ENCODE measurements around the gene ZFYVE28.
A peak's percentile ranks its signal among the peaks of the same experiment; 100 is the strongest.

ZFYVE28 gene

DNA sequence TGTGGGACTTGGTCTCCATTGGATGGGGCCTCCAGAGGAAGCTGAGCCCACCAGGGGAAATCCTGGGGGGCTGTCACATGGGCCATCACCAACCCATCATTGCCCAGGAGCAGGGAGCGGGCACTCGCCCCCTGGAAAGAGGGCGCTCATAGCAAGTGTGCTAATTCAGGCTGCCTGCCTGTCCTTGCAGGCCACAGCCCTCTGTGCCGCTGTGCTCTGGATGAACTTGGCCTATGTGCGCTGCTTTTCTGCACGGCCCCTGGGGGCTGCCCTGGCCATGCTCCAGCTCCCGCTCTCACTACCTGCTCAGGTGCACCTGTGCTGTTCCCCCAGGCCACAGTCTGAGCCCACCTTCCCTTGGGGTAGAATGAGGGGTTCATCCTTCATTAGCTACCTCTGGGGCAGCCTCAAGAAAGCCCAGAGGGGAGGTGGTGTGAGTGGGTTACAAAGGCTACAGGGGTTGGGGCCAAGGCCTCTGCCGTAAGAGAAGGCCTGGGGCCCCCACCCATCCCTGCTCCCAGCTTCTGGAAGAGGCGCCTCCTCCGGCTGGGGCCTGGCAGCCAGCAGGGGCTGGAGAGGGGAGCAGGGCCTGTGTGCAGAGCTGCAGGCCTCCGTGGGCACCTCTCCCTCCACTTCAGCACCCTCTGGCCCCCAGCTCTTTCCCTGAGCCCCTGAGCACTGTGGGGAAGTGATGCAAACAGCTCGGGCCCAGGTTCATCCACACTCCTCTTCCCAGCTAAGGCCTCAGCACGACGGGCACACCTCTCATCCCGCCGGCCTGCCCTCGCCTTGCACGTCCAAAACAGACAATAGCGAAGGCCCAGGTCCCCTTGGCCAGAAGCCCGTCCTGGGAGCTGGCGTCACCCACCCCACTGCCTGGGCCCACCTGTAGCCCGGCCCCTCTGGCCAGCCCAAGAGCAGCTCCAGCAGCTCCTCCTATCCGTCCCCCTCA, 9.2 kb upstream of the ZFYVE28 start:
- no peak for DNase-seq

DNA sequence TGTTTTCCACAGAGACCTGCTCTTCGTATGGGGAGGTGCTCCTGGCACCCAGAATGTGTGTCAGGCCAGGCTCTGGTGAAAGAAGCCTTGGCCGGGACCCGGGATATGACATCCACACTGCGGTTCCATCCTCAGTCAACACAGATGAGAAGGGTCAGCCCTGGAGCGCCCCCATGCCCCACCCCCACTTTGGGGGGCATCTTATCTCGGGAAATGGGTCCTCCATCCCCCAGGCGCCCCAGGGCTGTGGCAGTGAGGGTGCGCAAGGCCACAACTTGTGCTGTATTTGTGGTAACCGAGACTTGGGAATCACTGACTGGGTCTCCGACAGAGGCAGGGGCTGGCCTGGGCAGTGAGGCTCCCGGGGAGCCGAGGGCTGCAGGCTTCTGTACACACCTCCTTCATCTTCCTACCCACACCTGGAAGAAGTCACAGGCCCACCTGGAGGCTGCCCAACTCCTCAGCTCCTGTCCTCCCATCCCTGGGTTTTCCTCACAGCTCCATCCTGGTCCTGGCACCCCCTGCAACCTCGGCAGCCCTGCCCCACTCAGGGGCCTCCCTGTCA, 8.3 kb upstream of the ZFYVE28 start:
- no peak for DNase-seq

DNA sequence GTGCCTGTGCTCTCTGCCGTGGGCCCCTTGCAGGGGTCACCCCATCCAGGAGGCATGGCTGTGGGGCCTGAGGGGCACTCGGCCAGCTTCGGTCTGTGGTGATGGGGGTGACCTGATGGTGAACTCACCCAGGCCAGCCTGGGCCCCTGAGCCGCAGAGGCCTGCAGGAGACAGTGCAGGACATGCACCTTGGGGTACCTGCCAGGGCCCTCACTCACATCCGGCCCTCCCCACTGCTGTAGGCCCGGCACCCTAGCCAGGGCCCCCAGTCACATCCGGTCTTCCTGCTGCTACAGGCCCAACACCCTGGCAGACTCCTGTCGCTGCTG, 7.6 kb upstream of the ZFYVE28 start:
- DNase-seq, result no peak

DNA sequence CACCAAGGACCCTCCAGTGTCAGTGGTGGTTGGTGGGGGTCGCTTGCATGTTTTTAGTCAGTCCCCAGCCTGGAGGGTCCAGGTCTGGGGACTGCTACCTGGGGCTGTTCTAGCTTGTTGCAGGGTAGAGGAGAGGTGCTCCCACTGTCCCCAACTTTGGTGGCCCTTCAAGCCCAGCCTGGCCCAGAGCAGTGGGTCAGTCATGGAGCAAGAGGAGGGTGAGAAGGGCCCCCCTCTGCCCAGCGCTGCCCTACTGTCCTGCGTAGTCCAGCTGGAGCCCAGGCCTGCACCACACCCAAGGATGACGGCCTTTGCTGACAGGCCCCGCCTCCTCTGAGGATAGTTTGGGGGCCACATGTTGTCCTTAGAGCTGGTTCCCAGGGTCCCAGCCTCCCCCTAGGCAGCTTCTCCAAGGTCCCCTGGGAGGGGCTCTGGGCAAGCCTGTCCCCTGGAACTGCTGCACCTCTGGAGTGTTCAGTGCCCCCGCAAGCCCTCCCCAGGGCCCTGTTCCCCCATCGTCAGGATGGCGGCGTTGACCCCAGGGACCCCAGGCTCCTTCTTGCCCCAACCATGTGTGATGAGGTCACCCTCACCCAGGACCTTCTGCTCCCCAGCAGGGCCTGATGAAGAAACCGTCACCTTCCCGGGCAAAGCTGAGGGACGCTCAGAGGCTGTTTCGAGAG, 7.1 kb upstream of the ZFYVE28 start:
- no peak for DNase-seq

DNA sequence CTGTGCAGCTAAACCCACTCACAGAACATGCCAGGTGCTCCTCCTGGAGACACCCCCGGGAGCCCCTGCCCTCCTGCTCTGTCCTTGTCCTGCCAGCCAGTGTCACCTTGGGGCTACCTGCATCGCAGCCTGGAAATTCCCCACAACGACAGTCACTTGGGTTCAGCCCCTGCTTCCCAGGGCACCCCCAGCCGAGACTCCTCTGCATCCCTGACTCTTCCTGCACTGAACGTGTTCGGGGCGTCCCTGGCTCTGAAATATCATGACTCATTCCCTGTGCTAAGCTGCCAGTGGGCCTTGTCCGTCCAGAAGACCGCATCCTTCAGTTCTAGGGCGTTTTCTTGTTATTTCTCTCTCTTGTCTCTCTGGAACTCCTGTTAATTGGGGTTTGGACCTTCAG, 6.1 kb upstream of the ZFYVE28 start:
- DNase-seq, result no peak

DNA sequence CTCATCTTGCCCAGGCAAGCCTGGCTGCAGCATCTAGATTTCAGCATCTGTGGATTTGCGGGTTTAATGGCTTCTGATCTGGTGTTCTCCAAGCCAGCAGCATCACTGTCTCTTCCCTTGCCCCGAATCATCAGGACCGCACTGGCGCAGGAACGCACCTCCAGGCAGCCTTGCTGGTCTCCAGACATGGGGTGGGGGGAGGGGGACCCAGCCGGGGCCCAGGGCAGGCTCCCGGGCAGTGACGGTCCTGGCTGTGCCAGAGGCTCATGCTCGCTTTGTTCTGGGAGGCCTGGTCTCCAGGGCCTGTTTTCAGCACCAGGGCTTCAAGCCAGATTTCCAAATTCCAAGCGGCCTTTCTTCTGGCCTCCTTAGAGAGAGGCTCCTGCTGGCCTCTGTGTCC, 5.2 kb upstream of the ZFYVE28 start:
- no peak for DNase-seq

DNA sequence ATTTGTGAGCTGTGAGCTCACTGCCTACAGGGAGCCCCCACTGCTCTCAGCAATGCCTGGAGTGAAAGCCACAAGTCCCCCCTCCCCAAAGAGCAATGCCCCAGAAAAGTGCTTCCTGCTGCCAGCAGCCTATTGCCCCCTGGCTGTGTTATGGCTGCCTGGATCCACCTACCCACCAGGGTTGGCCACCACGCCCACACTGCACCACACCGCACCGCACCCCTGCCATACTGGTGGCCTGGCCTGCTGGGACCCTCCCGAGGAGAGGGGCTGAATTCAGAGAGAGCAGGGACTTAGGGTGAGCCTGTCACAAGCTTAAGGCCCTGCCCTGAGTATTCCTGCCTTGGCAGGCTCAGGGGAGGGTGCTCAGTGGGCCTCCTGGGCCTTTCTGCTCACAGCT, 4.6 kb upstream of the ZFYVE28 start:
- no peak for DNase-seq

DNA sequence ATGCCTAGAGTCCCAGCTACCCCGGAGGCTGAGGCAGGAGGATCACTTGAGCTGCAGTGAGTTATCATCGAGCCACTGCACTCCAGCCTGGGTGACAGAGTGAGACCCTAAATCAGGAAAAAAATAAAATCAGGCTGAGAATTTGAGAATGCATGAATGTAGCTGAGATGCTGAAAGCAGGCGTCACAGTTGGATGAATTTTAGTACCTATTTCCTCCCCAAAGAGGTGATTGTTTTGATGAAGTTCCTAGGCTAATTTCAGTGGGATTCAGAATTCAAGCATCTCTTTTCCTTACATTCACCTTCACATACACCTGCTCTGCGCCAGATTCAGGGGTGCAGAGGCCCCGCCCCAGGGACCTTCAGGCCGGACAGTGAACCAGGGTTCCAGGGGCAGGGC, 3.5 kb upstream of the ZFYVE28 start:
- DNase-seq, result no peak

DNA sequence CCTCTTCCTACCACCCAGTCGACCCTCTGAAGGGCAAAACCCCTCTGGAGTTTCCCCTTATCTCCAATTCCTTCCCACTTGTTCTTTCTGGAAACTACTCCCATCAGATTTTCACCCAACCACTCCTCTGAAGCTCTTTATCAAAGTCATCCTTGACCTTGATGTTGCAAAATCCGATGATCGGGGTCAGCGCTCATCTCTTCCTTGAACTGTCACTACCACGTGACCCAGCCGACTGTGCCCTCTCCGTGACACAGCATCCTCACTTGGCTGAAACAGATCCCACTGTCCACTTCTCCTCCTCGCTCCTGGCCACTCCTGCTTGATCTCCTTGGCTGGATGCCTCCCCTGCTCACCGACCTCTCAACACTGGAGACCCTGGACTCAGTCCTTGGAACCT, 1.4 kb upstream of the ZFYVE28 start:
- DNase-seq, result no peak

DNA sequence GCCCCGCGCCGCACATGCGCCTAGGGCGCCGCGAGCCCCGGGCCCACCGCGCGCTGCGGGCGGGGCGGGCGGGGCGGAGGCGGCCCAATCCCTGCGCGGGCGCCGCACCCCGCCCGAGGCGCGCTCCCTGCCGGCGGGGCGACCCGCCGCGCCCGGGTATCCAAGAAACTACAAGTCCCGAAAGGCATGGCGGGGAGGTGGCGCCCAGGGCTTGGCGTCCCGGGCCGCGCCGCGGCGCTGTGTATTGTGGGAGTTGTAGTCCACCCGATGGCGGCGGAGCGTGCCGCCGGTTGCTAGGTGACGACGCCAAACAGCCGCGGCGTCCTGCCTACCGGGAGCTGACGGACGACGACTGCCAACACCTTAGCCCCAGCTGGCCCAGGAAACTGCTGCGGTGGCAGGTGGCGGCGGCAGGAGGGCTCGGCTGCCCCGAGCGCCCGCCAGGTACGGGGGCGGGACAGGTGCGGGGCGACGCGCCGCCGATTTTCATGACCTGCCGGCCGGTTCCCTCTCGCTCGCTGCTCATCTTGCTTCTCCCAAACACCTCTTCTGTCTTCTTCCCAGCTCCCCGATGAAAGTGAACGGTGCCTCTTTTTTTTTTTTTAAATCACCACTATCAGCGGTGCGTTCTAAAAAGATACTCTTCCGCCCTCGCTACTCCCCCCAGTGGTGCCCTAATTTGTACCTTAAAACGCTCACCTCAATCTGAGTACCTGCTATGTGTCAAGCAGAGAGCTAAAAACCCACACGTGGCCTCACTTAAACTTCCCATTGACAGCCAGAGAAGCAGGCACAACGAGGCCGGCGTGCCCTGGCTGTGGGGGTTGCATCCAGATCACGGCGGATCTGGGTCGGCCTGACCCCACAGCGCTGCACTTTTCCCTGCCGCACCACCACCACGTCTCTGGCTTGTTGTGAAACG, 466 bp upstream of the ZFYVE28 start, which contains the start of gene CFAP99:
CFAP99 (plus strand) TSS at position 306 of the 922 bp plus-strand sequence.
- DNase-seq, result peak; percentile 90

DNA sequence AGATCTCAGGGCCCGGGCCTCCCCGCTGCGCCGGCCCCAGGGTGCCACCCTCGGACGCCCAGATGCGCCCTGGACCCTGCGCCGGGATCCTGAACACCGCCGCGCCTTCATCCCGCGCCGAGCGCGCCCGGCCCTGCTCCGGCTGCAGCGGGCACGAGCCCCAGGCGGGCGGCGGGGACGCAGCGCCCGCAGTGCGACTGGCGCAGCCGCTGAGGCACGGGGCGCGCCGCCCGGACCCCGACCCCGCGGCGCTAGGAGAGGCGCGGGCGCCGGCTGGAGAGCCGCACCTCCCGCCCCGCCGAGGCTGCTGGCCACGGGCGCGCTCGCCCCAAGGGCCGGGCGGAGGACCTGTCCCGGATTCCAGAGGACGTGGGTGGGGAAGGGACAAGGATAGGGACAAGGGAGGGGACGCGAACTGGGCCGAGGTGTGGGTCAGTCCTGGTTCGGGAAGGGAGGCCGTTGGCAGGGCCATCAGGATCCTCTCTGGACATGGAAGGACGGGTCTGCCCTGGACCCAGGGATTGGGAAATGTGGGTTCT, 1.1 kb downstream of the ZFYVE28 start:
- no peak for DNase-seq

DNA sequence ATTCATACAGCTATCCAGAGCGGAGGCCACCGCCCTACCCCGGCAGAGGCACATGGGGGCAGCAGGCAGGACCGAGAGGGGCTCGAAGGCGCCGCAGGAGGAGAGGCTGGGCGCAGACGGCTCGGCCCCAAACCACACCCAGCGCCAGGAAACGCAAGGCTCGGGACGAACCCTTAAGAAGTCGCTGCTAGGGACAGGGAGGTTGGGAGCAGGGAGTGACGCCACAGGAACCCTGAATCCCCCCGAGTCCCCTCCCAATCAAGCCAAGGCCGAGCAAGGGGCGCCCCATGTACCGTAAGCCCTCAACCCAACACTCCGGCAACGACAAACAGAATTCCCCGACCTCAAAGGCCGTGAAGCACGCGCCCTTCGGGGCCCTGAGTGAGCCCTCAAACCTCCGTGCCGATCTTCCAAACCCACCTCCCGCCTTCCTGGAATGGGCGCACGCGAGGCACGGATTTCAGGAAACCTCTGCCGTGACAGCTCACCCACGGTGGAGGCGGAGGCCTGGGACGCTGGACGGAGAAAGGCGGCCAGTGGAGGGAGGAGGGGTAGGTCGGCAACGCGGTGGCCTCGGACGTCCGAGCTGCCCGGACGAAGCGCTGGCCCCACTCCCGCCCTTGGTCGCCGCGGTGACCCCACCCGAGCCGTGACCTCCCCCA, 1.8 kb downstream of the ZFYVE28 start:
- DNase-seq, result no peak

DNA sequence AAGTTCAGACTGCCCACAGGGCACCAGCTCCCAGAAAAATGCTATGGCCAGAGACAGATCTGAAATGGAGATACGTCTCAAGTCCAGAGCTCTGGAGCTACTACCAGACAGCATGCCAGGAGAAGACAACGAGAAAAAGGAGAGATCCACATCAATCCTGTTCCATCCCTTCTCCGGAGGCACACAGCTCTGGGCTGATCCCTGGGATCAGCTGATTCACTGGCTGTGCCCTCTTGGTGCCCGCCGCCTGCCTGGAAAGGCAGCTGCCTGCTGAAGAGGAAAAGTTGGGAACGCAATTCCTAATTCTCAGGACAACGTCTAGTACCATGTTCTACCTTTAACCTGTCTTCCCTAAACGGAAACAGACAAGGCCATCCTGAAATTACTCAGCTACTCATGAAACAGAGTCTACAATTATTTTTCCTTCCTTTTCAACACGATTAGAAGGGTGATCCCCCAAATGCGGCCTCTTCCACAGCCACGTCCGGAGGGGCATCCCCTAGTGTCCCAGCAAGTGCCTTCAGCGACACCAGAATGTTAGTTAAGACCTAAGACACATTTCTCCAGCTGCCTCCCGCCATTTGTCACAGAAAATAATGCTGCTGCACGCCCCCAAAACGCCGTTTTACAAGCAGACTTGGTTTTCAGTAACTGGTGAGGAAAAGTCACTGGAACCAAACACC, 2.4 kb downstream of the ZFYVE28 start:
- no peak for DNase-seq

DNA sequence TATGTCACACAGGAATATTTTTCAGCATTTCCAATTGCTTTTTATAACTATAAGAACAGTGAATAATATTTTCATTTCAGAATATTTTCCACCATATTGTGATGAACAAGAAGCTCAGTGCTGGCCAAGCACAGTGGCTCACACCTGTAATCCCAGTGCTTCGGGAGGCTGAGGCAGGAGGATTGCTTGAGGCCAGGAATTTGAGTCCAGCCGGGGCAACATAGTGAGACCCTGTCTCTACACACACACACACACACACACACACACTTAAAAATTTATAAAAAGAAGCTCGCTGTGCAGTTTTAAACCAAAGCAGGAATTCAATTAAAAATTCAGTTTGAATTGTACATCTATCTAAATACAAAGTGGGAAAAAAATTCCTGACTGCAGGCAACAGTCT, 3.2 kb downstream of the ZFYVE28 start:
- DNase-seq, result no peak

DNA sequence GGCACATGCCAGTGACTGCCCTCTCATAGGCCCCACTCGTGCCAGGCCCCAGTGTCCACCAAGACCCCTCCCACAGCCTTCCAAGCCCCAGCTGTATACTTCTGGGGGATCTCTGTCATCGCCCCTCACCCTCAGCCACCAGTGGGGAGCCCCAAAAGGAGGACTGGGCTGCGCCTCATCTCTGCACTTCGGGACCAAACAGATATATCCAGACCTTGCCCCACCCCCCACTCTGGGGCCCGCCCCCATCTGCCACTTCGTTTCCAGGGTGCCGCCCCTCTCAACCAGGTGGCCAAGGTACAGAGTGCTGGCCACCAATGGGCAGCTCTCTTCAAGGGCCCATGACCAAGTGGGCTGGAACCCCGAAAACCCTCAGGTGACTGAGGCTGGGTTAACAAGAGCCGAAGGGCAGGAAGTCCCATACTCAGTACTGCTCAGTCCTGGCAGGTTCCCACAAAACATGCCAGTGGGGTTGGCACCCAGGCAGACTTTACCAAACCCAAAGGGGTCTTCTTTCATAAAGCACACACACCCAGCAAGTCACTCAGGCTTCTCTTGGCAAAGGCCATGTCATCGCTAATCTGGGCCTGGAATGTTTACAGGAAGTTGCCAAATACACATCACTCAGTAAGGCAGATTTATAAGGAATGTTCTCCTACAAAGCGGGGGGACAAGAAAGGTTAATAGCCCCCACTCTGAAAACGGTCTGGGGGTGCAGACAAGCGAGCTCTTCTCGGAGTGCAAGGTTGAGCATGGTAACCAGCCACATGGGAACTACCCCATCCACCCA, 4.4 kb downstream of the ZFYVE28 start:
- no peak for DNase-seq

DNA sequence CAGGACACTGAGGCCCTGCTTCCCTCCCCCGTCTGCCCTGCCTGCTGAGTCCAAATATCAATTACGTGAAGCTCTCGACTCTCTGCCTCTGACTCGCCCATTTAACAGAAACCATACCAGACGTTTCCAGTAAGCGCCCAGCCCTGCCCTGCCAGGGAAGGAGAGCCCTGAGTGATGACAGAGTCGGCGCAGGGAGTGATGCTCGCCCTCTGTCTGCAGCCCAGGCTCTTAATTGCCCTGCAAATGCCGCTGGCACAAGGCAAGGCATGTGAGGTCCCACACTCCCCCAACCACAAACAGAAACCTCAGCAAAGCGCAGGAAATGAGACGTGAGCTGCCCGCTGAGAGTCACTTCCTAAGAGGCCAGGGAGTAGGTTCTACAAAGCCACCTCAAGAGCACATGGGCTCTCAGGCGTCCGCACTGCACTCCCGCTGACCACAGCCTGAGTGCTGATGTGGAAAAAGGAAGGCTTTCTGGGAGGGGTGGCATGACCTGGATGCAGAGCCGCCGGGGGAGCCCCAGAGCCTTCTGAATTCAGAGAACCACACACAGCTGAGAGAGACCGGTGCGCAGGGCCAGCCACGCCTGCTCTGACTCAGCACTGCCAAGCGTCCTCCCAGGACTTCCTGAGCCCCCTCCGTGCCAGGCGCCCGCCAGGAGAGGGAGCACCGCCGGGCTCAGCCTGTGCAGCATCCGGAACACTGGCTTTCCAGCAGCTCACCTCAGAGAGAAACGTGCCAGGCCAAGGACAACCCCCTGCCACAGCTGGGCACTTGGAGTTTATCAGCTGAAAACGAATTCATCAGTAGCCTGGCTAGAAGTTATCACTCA, 5.3 kb downstream of the ZFYVE28 start:
- peak; percentile 95 for DNase-seq

DNA sequence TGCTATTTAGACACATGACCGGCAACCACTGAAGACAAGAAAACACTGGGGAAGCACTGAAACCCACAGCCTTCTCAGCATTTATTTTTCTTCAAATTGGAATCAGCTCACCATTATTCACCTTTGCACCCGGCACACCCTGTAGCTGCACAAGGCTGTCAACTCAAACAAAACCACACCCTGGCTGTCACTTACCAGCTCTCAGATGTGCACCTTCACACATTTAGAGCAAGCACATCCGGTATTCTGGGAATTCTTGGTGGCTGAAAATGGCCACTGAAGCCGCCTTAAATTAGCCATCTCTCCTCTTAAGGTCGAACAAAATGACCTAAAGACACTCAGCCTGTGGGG, 5.9 kb downstream of the ZFYVE28 start:
- DNase-seq, result no peak

DNA sequence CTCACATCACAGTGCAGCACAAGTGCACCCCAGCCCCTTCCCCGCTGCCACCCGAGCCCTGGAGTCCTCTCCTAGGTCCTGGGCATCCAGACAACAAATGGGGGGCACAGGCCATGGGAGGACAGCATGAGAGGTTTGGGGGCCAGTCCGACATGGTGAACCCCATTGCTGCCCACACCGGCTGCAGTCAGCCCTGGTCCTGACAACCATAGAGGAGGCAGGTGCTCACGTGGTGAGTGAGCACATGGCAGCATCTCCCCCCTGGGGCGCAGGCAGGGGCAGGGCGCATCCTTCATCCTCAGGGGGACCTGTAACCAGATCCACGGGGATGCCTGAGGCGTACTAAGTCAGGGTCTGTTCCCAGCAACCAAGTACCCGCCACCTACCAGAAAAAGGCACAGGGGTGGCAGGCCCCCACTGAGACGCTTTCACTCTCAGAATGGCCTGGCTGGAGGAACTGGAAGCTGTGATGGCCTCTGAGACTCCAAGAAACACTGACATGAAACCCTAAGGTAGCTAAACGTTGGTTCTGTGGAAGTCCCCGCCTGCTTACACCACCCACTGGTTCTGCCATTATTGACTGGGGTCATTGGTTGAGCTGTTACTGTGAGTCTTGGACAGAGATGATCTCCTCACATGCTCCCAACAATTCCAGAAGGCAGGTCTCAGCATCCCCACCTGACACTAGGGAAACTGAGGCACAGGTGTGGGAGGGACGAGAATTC, 6.5 kb downstream of the ZFYVE28 start:
- DNase-seq, result no peak

DNA sequence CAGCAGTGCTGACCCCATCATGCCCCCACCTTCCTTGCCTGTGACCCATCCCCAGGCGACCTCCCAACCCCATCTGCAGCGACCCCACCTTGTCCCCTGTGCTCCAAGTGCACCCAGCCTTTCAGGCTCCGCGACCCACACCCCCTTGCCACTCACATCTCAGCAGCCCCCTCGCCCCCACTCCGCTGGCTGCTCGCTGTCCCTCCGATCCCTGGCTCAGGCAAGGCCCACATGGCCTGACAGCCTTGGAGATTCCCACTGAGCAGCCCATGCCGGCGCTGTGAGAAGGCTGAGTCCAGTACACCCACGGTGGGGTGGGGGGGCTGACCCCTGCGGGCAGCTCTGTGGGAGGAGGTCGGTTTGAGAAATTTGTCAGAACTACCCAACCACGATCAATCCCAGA, 9.1 kb downstream of the ZFYVE28 start:
- peak; percentile 35 for DNase-seq
